Body of pancreas (tissue), 4 donors: ENCODE measurements around the gene ZP3. TPM values are rescaled to one million over a fixed set of nuclear protein-coding genes. Genes with fewer than 3 reads are reported as not detected.
A peak's percentile ranks its signal among the peaks of the same experiment; 100 is the strongest.
"Not testable (repeated sequence)": the region's sequence is repeated elsewhere in the genome, so short reads cannot be mapped to it uniquely, and the experiment has no call there.

Experiments used
- ATAC-seq: fragments of 150-250 bp; one replicate; pipeline ENCODE4 v1.9.1; 2016
- DNase-seq, 4 donors: peaks; one replicate each; pipeline ENCODE4 v3.0.0-alpha.2; 2019
- H3K27ac ChIP-seq, 4 donors: fragments of 200-600 bp; sonication (generic); 1 replicate in 3 of 4; 2 replicates in 1 of 4; pipeline versions ENCODE4 v1.5.1 to v1.6.1; 2016 to 2019; ENCODE audit warnings: mild to moderate bottlenecking in 1 of 4, mixed read lengths in 1 of 4, moderate library complexity in 1 of 4
- H3K27me3 ChIP-seq, 2 donors: fragments of 200-600 bp; sonication (generic); one replicate each; pipeline ENCODE4 v1.6.0; 2016; ENCODE audit warnings: mild to moderate bottlenecking in 1 of 2
- H3K36me3 ChIP-seq, 2 donors: fragments of 200-600 bp; sonication (generic); replicated peaks in 1 of 2; 2 replicates each; pipeline ENCODE4 v1.5.1; 2016; ENCODE audit warnings: low read depth in 2 of 2; ENCODE audit not compliant: insufficient read depth in 1 of 2
- H3K4me1 ChIP-seq: fragments of 200-600 bp; sonication (generic); one replicate; pipeline ENCODE4 v1.6.0; 2016
- H3K4me3 ChIP-seq, 2 donors: fragments of 200-600 bp; sonication (generic); 1 replicate in 1 of 2; 2 replicates in 1 of 2; pipeline ENCODE4 v1.5.1; 2016 to 2019
- H3K9me3 ChIP-seq, 3 donors: fragments of 200-600 bp; sonication (generic); 1 replicate in 2 of 3; 2 replicates in 1 of 3; pipeline ENCODE4 v1.5.1; 2016
- CTCF ChIP-seq, 7 experiments: fragments of 450-650 bp in 4 of 7; fragments of 200-600 bp in 3 of 7; sonication (generic) in 3 of 7; IDR thresholded peaks; one replicate each; pipeline ENCODE4 v1.5.1; 2016 to 2019; ENCODE audit warnings: antibody characterized with exemption in 7 of 7
- POLR2A ChIP-seq, 3 donors: fragments of 450-650 bp; IDR thresholded peaks; one replicate each; pipeline ENCODE4 v1.6.1; 2016; ENCODE audit warnings: antibody characterized with exemption in 3 of 3, mild to moderate bottlenecking in 2 of 3
- WGBS, 2 donors: methylation state at CpG; one replicate each; pipeline ENCODE4 v1.1.5; 2017; 5-methylcytosine and 5-hydroxymethylcytosine counted together
- intact Hi-C: fragments of 100-400 bp; cut with DNase I; formaldehyde crosslinking; loops from one replicate; pipeline ENCODE4 v1.15.1; 2023
- total RNA-seq, 2 donors: library from RNA; depleted of rRNA; stranded (reverse); fragments of >200 nt; gene quantifications; one replicate each; pipeline ENCODE4 v1.1.0, GENCODE V29; 2016

The ZP3 gene
- total RNA-seq, 2 donors from 2014 or later: 3.3 to 4.4 TPM

GRCh38 chr7:76396864-76397263 lies 27.9 kb upstream of the ZP3 start:
- H3K4me1 ChIP-seq: peaks cover 35% of the 10 kb centered on the region
- ATAC-seq (no peak), DNase-seq (no peak)
- no peak for TF ChIP-seq CTCF (IDR thresholded peaks at IDR 0.05)
- TF ChIP-seq POLR2A (IDR thresholded peaks at IDR 0.05): no peak
- H3K9me3 ChIP-seq: no peaks in the 10 kb centered on the region
- H3K4me3 ChIP-seq: no peak overlapping the region
- intact Hi-C loops: no loop called here
- no peak overlapping the region for H3K27ac ChIP-seq
- no peaks in the 10 kb centered on the region for H3K27me3 ChIP-seq
- H3K36me3 ChIP-seq: no peaks in the 10 kb centered on the region
- 46 to 62% methylated on average over 8 of the region's 8 CpGs for WGBS, 2 donors

- H3K4me3 ChIP-seq: peak overlapping the region in 1 of 2 donors; percentile 33
- H3K4me1 ChIP-seq: peaks cover 28% of the 10 kb centered on the region
- TF ChIP-seq CTCF (IDR thresholded peaks at IDR 0.05): no peak
- TF ChIP-seq POLR2A (IDR thresholded peaks at IDR 0.05): peak in 2 of 3 donors; percentile 28 to 30
- no peak overlapping the region for H3K27ac ChIP-seq
- ATAC-seq (peak; percentile 36), DNase-seq (peak; percentile 79 to 87 (median 86))
- H3K27me3 ChIP-seq: no peaks in the 10 kb centered on the region
- WGBS, 2 donors: 11 to 73% methylated on average over 3 to 45 of the region's 45 CpGs
- intact Hi-C loops: no loop called here
- H3K36me3 ChIP-seq: no peaks in the 10 kb centered on the region
- H3K9me3 ChIP-seq: no peaks in the 10 kb centered on the region
Measured at GRCh38 chr7:76397409-76398183, 27.2 kb upstream of the ZP3 start.

DNA sequence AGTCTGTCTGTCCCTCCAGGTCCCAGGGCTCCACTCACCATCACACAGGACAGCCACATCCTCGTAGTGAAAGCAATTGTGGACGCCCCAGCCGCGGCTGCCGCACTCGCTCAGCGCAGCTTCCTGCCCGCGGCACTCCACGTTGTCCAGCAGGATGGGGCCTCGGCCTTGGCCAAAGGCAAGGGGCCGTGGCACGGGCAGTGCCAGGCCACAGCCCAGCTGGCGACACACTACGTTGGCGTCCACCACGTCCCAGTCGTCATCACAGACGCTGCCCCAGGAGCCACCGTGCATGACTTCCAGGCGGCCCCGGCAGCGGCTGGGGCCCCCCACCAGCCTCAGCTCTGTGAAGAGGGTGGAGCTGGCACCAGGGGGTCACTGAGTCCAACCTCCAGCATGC lies 24.5 kb upstream of the ZP3 start:
- 86 to 89% methylated on average over 7 to 16 of the region's 23 CpGs for WGBS, 2 donors
- Histone ChIP-seq H3K27me3 (no peaks in the 10 kb centered on the region), H3K4me3 (no peak overlapping the region), H3K4me1 (peaks cover 16% of the 10 kb centered on the region), H3K9me3 (no peaks in the 10 kb centered on the region), H3K36me3 (no peaks in the 10 kb centered on the region), H3K27ac (no peak overlapping the region)
- ATAC-seq (no peak), DNase-seq (no peak)
- intact Hi-C loops: no loop called here
- no peak for TF ChIP-seq POLR2A (IDR thresholded peaks at IDR 0.05)
- TF ChIP-seq CTCF (IDR thresholded peaks at IDR 0.05): no peak

GRCh38 chr7:76403097-76403496 lies 21.7 kb upstream of the ZP3 start:
- ATAC-seq: not testable (repeated sequence)

DNA sequence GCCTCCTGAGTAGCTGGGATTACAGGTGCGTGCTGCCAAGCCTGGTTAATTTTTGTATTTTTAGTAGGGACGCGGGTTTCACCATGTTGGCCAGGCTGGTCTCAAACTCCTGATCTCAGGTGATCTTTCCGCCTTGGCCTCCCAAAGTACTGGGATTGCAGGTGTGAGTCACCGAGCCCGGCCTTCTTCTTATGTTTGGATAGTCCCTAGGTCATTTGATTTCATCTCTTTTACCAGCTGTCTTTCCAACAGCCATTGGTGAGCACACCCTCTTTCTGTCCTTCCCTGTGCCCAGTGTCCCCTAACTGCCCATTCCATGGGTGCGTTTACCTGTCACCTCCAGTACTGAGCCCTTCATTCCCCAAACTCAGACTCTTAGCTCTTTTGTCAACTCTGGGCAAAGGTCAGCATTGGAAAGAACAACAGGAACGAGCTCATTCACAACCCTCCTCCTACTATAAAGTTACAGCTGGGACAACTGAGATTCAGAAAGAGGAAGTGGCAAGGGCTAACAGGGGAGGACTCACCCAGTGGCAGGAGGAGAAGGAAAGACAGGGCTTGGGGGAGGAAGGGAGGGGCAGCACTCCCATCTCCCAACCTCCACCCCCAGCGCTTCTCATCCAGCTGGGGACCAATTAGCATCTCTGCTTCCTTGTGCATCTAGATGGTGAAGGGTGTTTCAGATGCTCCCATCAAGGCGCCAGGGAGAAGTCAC lies 20.8 kb upstream of the ZP3 start:
- DNase-seq: peak in 1 of 4 donors; percentile 34
- Histone ChIP-seq H3K27ac (peak overlapping the region in 1 of 4 donors; percentile 35), H3K4me3 (no peak overlapping the region), H3K36me3 (no peaks in the 10 kb centered on the region), H3K9me3 (no peaks in the 10 kb centered on the region), H3K4me1 (no peaks in the 10 kb centered on the region), H3K27me3 (no peaks in the 10 kb centered on the region)
- no peak for ATAC-seq
- TF ChIP-seq CTCF (IDR thresholded peaks at IDR 0.05): no peak
- no peak for TF ChIP-seq POLR2A (IDR thresholded peaks at IDR 0.05)
- intact Hi-C loops: no loop called here
- 79 to 88% methylated on average over 10 of the region's 10 CpGs for WGBS, 2 donors

More at GRCh38 chr7:76403097-76403496, 21.7 kb upstream of the ZP3 start:
- WGBS, 2 donors: 78 to 83% methylated on average over 8 of the region's 8 CpGs
- H3K27me3 ChIP-seq, H3K4me1 ChIP-seq, H3K36me3 ChIP-seq, H3K9me3 ChIP-seq, H3K4me3 ChIP-seq, intact Hi-C loops: not testable (repeated sequence)
- DNase-seq: peak in 1 of 4 donors; percentile 37
- H3K27ac ChIP-seq: peak overlapping the region in 1 of 4 donors; percentile 35
